ENCODE results near the gene TSTD1. TPM values are rescaled to one million over a fixed set of nuclear protein-coding genes. Genes with fewer than 3 reads are reported as not detected.
"Not testable (repeated sequence)": the region's sequence is repeated elsewhere in the genome, so short reads cannot be mapped to it uniquely, and the experiment has no call there.

Gene TSTD1
- total RNA-seq, 1 donor from 2014 or later: 0.73 TPM

- no peaks in the 10 kb centered on the region for H3K4me1 Mint-ChIP-seq (ENCODE audit: unreplicated experiment)
- no peak overlapping the region for H3K27ac Mint-ChIP-seq (ENCODE audit: unreplicated experiment)
- no peak for DNase-seq (ENCODE audit: extremely low spot score, unreplicated experiment)
- H3K36me3 Mint-ChIP-seq (ENCODE audit: unreplicated experiment): no peaks in the 10 kb centered on the region
- no peak for TF ChIP-seq CTCF (IDR thresholded peaks at IDR 0.05)
- no peaks in the 10 kb centered on the region for H3K9me3 Mint-ChIP-seq (ENCODE audit: unreplicated experiment)
- H3K27me3 Mint-ChIP-seq (ENCODE audit: unreplicated experiment): peaks cover 19% of the 10 kb centered on the region
- no peak overlapping the region for H3K4me3 Mint-ChIP-seq (ENCODE audit: unreplicated experiment)
Observed at GRCh38 chr1:161068306-161069234, 29.8 kb upstream of the TSTD1 start.

GRCh38 chr1:161066694-161067093, 27.9 kb upstream of the TSTD1 start:
- H3K9me3 Mint-ChIP-seq (ENCODE audit: unreplicated experiment): no peaks in the 10 kb centered on the region
- no peak for TF ChIP-seq CTCF (IDR thresholded peaks at IDR 0.05)
- H3K27me3 Mint-ChIP-seq (ENCODE audit: unreplicated experiment): peaks cover 29% of the 10 kb centered on the region
- H3K4me3 Mint-ChIP-seq (ENCODE audit: unreplicated experiment): no peak overlapping the region
- H3K27ac Mint-ChIP-seq (ENCODE audit: unreplicated experiment): no peak overlapping the region
- H3K4me1 Mint-ChIP-seq (ENCODE audit: unreplicated experiment): no peaks in the 10 kb centered on the region
- H3K36me3 Mint-ChIP-seq (ENCODE audit: unreplicated experiment): no peaks in the 10 kb centered on the region
- DNase-seq (ENCODE audit: extremely low spot score, unreplicated experiment): no peak

GRCh38 chr1:161065681-161066080, 26.9 kb upstream of the TSTD1 start:
- not testable (repeated sequence) for H3K4me1 Mint-ChIP-seq (ENCODE audit: unreplicated experiment); H3K4me3 Mint-ChIP-seq (ENCODE audit: unreplicated experiment); H3K9me3 Mint-ChIP-seq (ENCODE audit: unreplicated experiment); H3K27ac Mint-ChIP-seq (ENCODE audit: unreplicated experiment); DNase-seq (ENCODE audit: extremely low spot score, unreplicated experiment); H3K36me3 Mint-ChIP-seq (ENCODE audit: unreplicated experiment)
- peaks cover 29% of the 10 kb centered on the region for H3K27me3 Mint-ChIP-seq (ENCODE audit: unreplicated experiment)

- H3K4me3 Mint-ChIP-seq (ENCODE audit: unreplicated experiment); H3K27ac Mint-ChIP-seq (ENCODE audit: unreplicated experiment); DNase-seq (ENCODE audit: extremely low spot score, unreplicated experiment); H3K4me1 Mint-ChIP-seq (ENCODE audit: unreplicated experiment); H3K36me3 Mint-ChIP-seq (ENCODE audit: unreplicated experiment); H3K9me3 Mint-ChIP-seq (ENCODE audit: unreplicated experiment): not testable (repeated sequence)
- H3K27me3 Mint-ChIP-seq (ENCODE audit: unreplicated experiment): peaks cover 37% of the 10 kb centered on the region
Observed at GRCh38 chr1:161063936-161064335, 25.2 kb upstream of the TSTD1 start.

- Mint-ChIP-seq H3K4me3 (ENCODE audit: unreplicated experiment) (no peak overlapping the region), H3K4me1 (ENCODE audit: unreplicated experiment) (no peaks in the 10 kb centered on the region), H3K9me3 (ENCODE audit: unreplicated experiment) (no peaks in the 10 kb centered on the region), H3K27ac (ENCODE audit: unreplicated experiment) (no peak overlapping the region), H3K27me3 (ENCODE audit: unreplicated experiment) (peaks cover 33% of the 10 kb centered on the region), H3K36me3 (ENCODE audit: unreplicated experiment) (no peaks in the 10 kb centered on the region)
- TF ChIP-seq CTCF (IDR thresholded peaks at IDR 0.05): no peak
- DNase-seq (ENCODE audit: extremely low spot score, unreplicated experiment): no peak
Observed at GRCh38 chr1:161061419-161061818, 22.7 kb upstream of the TSTD1 start.

GRCh38 chr1:161059293-161059692, 20.5 kb upstream of the TSTD1 start:
- no peaks in the 10 kb centered on the region for H3K9me3 Mint-ChIP-seq (ENCODE audit: unreplicated experiment)
- H3K36me3 Mint-ChIP-seq (ENCODE audit: unreplicated experiment): no peaks in the 10 kb centered on the region
- H3K4me1 Mint-ChIP-seq (ENCODE audit: unreplicated experiment): no peaks in the 10 kb centered on the region
- TF ChIP-seq CTCF (IDR thresholded peaks at IDR 0.05): no peak
- no peak overlapping the region for H3K4me3 Mint-ChIP-seq (ENCODE audit: unreplicated experiment)
- no peak for DNase-seq (ENCODE audit: extremely low spot score, unreplicated experiment)
- H3K27me3 Mint-ChIP-seq (ENCODE audit: unreplicated experiment): peaks cover 34% of the 10 kb centered on the region
- H3K27ac Mint-ChIP-seq (ENCODE audit: unreplicated experiment): no peak overlapping the region

Measured in osteocyte (in vitro differentiated cells).